ENCODE data around the gene FAF1.

DNA sequence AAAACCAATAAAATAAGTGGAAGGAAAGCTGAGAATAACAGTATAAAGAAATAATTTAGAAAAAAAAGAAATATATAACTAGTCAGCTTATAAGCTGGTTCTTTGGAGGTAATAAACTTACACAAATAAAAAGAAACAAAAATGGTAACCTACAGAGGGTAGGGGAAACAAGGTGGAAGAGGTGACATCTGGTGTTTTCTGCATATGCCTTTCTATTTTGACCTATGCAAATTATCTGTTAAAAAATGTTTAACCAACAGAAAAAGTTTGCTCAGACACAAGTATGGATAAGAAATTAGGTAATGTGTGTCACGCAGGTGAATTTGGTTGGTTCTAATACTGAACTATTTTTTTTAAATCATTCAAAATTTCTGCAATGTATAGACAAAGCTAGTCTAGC lies 483.3 kb downstream of the FAF1 start:
- TF ChIP-seq CTCF (IDR thresholded peaks at IDR 0.05) (no peak), POLR2A (IDR thresholded peaks at IDR 0.05) (no peak)

Data from esophagus squamous epithelium (tissue), 4 donors.